Measurements from ENCODE around the gene OLA1. TPM values are rescaled to one million over a fixed set of nuclear protein-coding genes. Genes with fewer than 3 reads are reported as not detected.

The OLA1 gene
- total RNA-seq, 1 donor from 2014 or later = 79.4 TPM

- no peak overlapping the region for H3K4me3 Mint-ChIP-seq (ENCODE audit: unreplicated experiment)
- peaks cover 55% of the 10 kb centered on the region for H3K9me3 Mint-ChIP-seq (ENCODE audit: unreplicated experiment)
- H3K4me1 Mint-ChIP-seq (ENCODE audit: unreplicated experiment) = no peaks in the 10 kb centered on the region
- no peaks in the 10 kb centered on the region for H3K27me3 Mint-ChIP-seq (ENCODE audit: unreplicated experiment)
- TF ChIP-seq CTCF (IDR thresholded peaks at IDR 0.05) = no peak
- no peak for DNase-seq (ENCODE audit: extremely low spot score, unreplicated experiment)
- H3K36me3 Mint-ChIP-seq (ENCODE audit: unreplicated experiment) = peaks cover 43% of the 10 kb centered on the region
- H3K27ac Mint-ChIP-seq (ENCODE audit: unreplicated experiment) = no peak overlapping the region
These were observed 76.5 kb downstream of the OLA1 start for GRCh38 chr2:174171686-174172445.

DNA sequence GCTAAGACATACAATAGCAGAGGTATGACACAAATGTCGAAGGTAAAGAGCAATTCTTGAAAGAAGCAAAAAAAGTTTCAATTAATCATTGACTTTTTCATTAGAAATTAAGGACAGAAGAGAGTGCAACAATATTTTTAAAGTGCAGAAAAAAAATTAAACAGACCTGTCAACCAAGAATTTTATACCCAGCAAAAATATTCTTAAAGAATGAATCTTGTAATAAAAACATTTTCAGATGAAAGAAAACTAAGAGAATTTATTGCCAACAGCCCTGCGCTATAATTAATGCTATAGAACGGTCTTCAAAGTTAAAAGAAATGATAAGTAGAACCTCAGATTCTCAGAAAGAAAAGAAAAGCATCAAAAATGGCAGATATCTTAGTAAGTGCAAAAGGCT, 79.0 kb downstream of the OLA1 start:
- Mint-ChIP-seq H3K27me3 (ENCODE audit: unreplicated experiment) (no peaks in the 10 kb centered on the region), H3K4me3 (ENCODE audit: unreplicated experiment) (no peak overlapping the region), H3K27ac (ENCODE audit: unreplicated experiment) (no peak overlapping the region), H3K9me3 (ENCODE audit: unreplicated experiment) (peaks cover 48% of the 10 kb centered on the region), H3K36me3 (ENCODE audit: unreplicated experiment) (peaks cover 33% of the 10 kb centered on the region), H3K4me1 (ENCODE audit: unreplicated experiment) (peaks cover 3% of the 10 kb centered on the region)
- TF ChIP-seq CTCF (IDR thresholded peaks at IDR 0.05) = no peak
- no peak for DNase-seq (ENCODE audit: extremely low spot score, unreplicated experiment)

GRCh38 chr2:174166261-174166660, 82.1 kb downstream of the OLA1 start:
- no peak for DNase-seq (ENCODE audit: extremely low spot score, unreplicated experiment)
- no peak overlapping the region for H3K27ac Mint-ChIP-seq (ENCODE audit: unreplicated experiment)
- peaks cover 3% of the 10 kb centered on the region for H3K4me1 Mint-ChIP-seq (ENCODE audit: unreplicated experiment)
- peaks cover 20% of the 10 kb centered on the region for H3K36me3 Mint-ChIP-seq (ENCODE audit: unreplicated experiment)
- no peaks in the 10 kb centered on the region for H3K27me3 Mint-ChIP-seq (ENCODE audit: unreplicated experiment)
- H3K4me3 Mint-ChIP-seq (ENCODE audit: unreplicated experiment) = no peak overlapping the region
- H3K9me3 Mint-ChIP-seq (ENCODE audit: unreplicated experiment) = peaks cover 29% of the 10 kb centered on the region
- TF ChIP-seq CTCF (IDR thresholded peaks at IDR 0.05) = no peak

DNA sequence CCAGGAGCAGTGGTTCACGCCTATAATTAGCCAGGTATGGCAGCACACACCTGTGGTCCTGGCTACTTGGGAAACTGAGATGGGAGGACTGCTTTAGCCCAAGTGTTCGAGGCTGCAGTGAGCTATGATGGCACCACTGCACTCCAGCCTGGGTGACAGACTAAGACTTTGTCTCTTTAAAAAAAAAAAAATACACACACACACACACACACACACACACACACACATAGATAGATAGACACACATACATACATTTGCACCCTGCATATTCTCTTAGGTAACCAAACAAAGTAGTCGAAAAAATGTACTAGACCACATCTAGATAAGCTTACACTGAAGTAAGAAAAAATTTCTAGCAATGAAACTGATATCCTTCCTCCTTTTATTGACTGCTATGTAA, 86.8 kb downstream of the OLA1 start:
- H3K4me3 Mint-ChIP-seq (ENCODE audit: unreplicated experiment) = no peak overlapping the region
- TF ChIP-seq CTCF (IDR thresholded peaks at IDR 0.05) = no peak
- no peaks in the 10 kb centered on the region for H3K9me3 Mint-ChIP-seq (ENCODE audit: unreplicated experiment)
- no peaks in the 10 kb centered on the region for H3K36me3 Mint-ChIP-seq (ENCODE audit: unreplicated experiment)
- H3K4me1 Mint-ChIP-seq (ENCODE audit: unreplicated experiment) = peaks cover 5% of the 10 kb centered on the region
- no peak for DNase-seq (ENCODE audit: extremely low spot score, unreplicated experiment)
- no peak overlapping the region for H3K27ac Mint-ChIP-seq (ENCODE audit: unreplicated experiment)
- H3K27me3 Mint-ChIP-seq (ENCODE audit: unreplicated experiment) = no peaks in the 10 kb centered on the region

DNA sequence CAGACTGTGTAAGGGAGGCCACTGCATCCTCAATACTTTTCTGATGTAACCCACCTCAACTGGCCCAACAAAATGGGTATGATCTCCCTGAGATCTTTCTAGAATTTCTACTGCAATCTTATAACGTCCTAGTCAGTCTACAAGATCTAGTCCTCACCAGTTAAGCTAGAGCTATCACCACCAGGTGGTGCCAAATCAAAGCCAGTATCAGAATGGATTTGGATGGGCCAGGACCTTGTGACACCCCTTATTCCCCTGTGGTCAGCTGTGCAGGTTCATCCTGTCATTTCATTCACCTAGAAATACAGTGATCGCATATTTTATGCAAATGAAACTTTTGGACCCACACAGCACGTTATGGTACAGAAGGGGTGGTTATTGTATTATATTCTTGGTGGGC, 90.3 kb downstream of the OLA1 start:
- Mint-ChIP-seq H3K27ac (ENCODE audit: unreplicated experiment) (no peak overlapping the region), H3K4me1 (ENCODE audit: unreplicated experiment) (peaks cover 15% of the 10 kb centered on the region), H3K36me3 (ENCODE audit: unreplicated experiment) (no peaks in the 10 kb centered on the region), H3K4me3 (ENCODE audit: unreplicated experiment) (no peak overlapping the region), H3K9me3 (ENCODE audit: unreplicated experiment) (no peaks in the 10 kb centered on the region), H3K27me3 (ENCODE audit: unreplicated experiment) (no peaks in the 10 kb centered on the region)
- DNase-seq (ENCODE audit: extremely low spot score, unreplicated experiment) = no peak
- peak; percentile 44 for TF ChIP-seq CTCF (IDR thresholded peaks at IDR 0.05)

All from osteocyte (in vitro differentiated cells).